Heart right ventricle (tissue), 16 donors: ENCODE data around the gene SOX8. TPM values are rescaled to one million over a fixed set of nuclear protein-coding genes. Genes with fewer than 3 reads are reported as not detected.

Experiments
- ATAC-seq, 8 donors: fragments of 200-7000 bp; cut with Tn5 transposase; one replicate each; pipeline ENCODE4 v1.9.1; 2020; ENCODE audit warnings: mild to moderate bottlenecking in 8 of 8, moderate library complexity in 8 of 8, moderate number of reproducible peaks in 1 of 8
- DNase-seq, 2 donors: peaks; one replicate each; pipeline ENCODE4 v3.0.0-alpha.2; 2020
- H3K27ac ChIP-seq, 10 donors: fragments of 200-600 bp; sonication (generic) in 2 of 10; one replicate each; pipeline versions ENCODE4 v1.5.0 to v1.8.0; 2020 to 2022; ENCODE audit warnings: mild to moderate bottlenecking in 3 of 10
- H3K27me3 ChIP-seq, 7 donors: fragments of 200-600 bp; one replicate each; pipeline ENCODE4 v1.8.0; 2021 to 2022; ENCODE audit warnings: mild to moderate bottlenecking in 2 of 7
- H3K36me3 ChIP-seq, 9 donors: fragments of 200-600 bp; sonication (generic) in 1 of 9; one replicate each; pipeline versions ENCODE4 v1.5.0 to v1.8.0; 2020 to 2022; ENCODE audit warnings: mild to moderate bottlenecking in 2 of 9
- H3K4me1 ChIP-seq, 9 donors: fragments of 200-600 bp; sonication (generic) in 1 of 9; one replicate each; pipeline versions ENCODE4 v1.5.0 to v1.8.0; 2020 to 2022; ENCODE audit warnings: mild to moderate bottlenecking in 4 of 9
- H3K4me3 ChIP-seq, 10 donors: fragments of 200-600 bp; sonication (generic) in 2 of 10; one replicate each; pipeline versions ENCODE4 v1.5.0 to v1.8.0; 2020 to 2022; ENCODE audit warnings: mild to moderate bottlenecking in 7 of 10, moderate library complexity in 2 of 10
- H3K9me3 ChIP-seq, 11 donors: fragments of 200-600 bp in 10 of 11; sonication (generic) in 2 of 11; one replicate each; pipeline versions ENCODE4 v1.5.0 to v1.8.0; 2013 to 2022; ENCODE audit warnings: mild to moderate bottlenecking in 2 of 11, control low read depth in 1 of 11, moderate library complexity in 1 of 11
- WGBS, 2 donors: extraction: QIAGEN DNeasy Blood & Tissue Kit; methylation state at CpG; one replicate each; pipeline ENCODE4 v1.1.7; 2013; ENCODE audit warnings: inconsistent platforms in 1 of 2; 5-methylcytosine and 5-hydroxymethylcytosine counted together
- intact Hi-C, 10 donors: fragments of 100-400 bp; cut with DNase I; formaldehyde crosslinking; loops; one replicate each; pipeline versions ENCODE4 v1.11.1 to v1.14.2; 2022
- polyA plus RNA-seq, 2 donors: library from polyadenylated mRNA; stranded (reverse); fragments of 200-250 nt; gene quantifications; one replicate each; pipeline ENCODE4 v1.2.3, GENCODE V29; 2013
- total RNA-seq, 10 donors: library from RNA; stranded (reverse); fragmentation: NEBNext Ultra II Directional in 3 of 10; extraction: Animal tissue kit (Norgen Biotek cat#: 25700) in 3 of 10; gene quantifications; one replicate each; pipeline versions ENCODE4 v1.2.1 to v1.2.4, GENCODE V29; 2021 to 2023
- TF ChIP-seq, protein P1 (sequence below), 9 donors: fragments of 200-600 bp; sonication (generic) in 2 of 9; IDR thresholded peaks; one replicate each; pipeline versions ENCODE4 v1.5.0 to v1.8.0; 2021 to 2022; ENCODE audit warnings: antibody characterized with exemption in 9 of 9, mild to moderate bottlenecking in 5 of 9, moderate library complexity in 1 of 9
- donor health status: Arrhythmogenic right ventricular cardiomyopathy.
- donor health status: ischemic (EF 13 %, LVEDD 7.1; RV severe dilation, severe dysfunction).
- donor health status: healthy with polysubstance abuse.
- donor health status: DM: no; HTN: yes; CAD: no.
- donor health status: DM: no; HTN: no; CAD: no.
- donor health status: ischemic (EF 25% LVEDD 6.9; RV normal size, moderate dysfunction).
- donor health status: ischemic (EF 25% LVEDD 5.7; RV mildly dilated, moderate dysfunction).
- donor health status: healthy.
- donor health status: DM: yes; HTN: yes; CAD: no.
- donor health status: Ischemic cardiomyopathy.
- donor health status: ischemic (EF 35%, LVEDD 5.7; RV mildly dilated, moderate dysfunction).
- donor health status: nonischemic (EF 11% LVEDD 7.7; RV severe dilation, severe dysfunction).
- donor health status: DM: yes; HTN: yes; CAD: no.
- donor health status: PGD.
- donor health status: ischemic (EF 29% LVEDD 5.4; RV normal size, mild dysfunction).
- donor health status: nonischemic (EF 23%, LVEDD 6.1; RV moderate dilation, normal function).

SOX8 gene
- total and polyA plus RNA-seq, 12 donors: 0.35 to 2.3 (median 1.0) TPM

DNA sequence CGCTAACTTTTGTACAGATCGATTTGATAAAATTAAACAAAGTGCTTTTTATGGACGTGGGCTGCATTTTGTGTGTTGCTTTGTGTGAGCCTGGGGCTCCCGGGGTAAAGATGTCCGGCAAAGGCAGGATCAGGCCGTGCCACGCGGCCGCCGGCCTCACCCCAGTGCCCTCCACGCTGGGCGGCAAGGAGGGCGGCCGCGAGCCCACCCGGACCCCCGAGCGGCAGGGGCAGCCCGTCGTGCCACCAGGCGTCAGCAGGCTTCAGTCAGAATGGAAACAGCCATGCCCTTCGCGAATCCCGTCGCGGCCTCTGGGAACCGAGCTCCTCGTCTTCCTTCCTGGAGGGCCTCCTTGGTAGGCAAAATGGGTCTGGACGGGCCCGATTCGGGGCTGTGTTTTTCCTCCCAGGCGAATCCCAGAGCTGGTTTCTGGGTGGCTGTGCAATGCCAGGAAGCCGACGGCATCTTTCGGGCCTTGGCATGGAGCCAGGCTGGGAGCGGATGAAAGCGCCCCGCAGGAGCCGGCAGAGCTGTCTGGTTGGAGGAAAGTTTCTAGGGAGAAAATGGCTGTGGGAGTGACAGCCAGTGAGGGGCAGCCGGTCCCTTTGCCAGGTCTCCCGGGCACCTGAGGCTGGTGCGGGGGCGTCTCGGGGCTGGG, 5.5 kb downstream of the SOX8 start:
- no peak overlapping the region for H3K27ac ChIP-seq
- intact Hi-C loops: no loop called here
- DNase-seq (no peak), ATAC-seq (no peak)
- H3K4me3 ChIP-seq: no peak overlapping the region
- no peaks in the 10 kb centered on the region for H3K36me3 ChIP-seq
- TF ChIP-seq, protein P1, sequence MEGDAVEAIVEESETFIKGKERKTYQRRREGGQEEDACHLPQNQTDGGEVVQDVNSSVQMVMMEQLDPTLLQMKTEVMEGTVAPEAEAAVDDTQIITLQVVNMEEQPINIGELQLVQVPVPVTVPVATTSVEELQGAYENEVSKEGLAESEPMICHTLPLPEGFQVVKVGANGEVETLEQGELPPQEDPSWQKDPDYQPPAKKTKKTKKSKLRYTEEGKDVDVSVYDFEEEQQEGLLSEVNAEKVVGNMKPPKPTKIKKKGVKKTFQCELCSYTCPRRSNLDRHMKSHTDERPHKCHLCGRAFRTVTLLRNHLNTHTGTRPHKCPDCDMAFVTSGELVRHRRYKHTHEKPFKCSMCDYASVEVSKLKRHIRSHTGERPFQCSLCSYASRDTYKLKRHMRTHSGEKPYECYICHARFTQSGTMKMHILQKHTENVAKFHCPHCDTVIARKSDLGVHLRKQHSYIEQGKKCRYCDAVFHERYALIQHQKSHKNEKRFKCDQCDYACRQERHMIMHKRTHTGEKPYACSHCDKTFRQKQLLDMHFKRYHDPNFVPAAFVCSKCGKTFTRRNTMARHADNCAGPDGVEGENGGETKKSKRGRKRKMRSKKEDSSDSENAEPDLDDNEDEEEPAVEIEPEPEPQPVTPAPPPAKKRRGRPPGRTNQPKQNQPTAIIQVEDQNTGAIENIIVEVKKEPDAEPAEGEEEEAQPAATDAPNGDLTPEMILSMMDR (IDR thresholded peaks at IDR 0.05): no peak
- H3K9me3 ChIP-seq: no peaks in the 10 kb centered on the region
- peaks cover 0 to 13% (median 4%) of the 10 kb centered on the region in 9 donors for H3K4me1 ChIP-seq
- peaks cover 2 to 70% (median 27%) of the 10 kb centered on the region in 7 donors for H3K27me3 ChIP-seq
- 75 to 77% methylated on average over 44 of the region's 44 CpGs for WGBS, 2 donors

DNA sequence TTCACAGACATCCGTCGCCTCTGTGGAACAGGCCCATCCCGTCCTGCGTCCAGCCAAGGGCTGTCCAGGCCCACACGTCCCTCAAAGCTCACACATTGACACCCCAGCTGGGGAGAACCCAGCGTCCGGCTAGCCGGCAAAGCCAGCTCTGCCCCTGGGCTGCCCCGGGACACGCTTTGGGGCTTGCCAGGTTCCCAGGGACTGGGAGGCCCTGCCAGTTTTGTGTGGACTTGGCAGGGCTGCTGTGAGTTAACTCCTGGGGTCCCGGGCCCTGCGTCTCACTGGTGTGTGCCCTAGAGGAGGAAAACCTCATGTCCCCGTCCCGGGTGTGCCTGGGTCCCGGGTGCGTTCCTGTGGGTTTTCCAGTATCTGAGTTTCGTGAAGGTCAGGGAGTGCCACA, 6.3 kb downstream of the SOX8 start:
- TF ChIP-seq, protein P1 (IDR thresholded peaks at IDR 0.05): no peak
- Histone ChIP-seq H3K36me3 (no peaks in the 10 kb centered on the region), H3K4me3 (no peak overlapping the region), H3K27ac (no peak overlapping the region), H3K27me3 (peaks cover 0 to 63% (median 18%) of the 10 kb centered on the region in 7 donors), H3K9me3 (no peaks in the 10 kb centered on the region), H3K4me1 (peaks cover 0 to 8% (median 0%) of the 10 kb centered on the region in 9 donors)
- WGBS, 2 donors: 81 to 86% methylated on average over 17 of the region's 17 CpGs
- intact Hi-C loops: no loop called here
- ATAC-seq: no peak
- DNase-seq: no peak

DNA sequence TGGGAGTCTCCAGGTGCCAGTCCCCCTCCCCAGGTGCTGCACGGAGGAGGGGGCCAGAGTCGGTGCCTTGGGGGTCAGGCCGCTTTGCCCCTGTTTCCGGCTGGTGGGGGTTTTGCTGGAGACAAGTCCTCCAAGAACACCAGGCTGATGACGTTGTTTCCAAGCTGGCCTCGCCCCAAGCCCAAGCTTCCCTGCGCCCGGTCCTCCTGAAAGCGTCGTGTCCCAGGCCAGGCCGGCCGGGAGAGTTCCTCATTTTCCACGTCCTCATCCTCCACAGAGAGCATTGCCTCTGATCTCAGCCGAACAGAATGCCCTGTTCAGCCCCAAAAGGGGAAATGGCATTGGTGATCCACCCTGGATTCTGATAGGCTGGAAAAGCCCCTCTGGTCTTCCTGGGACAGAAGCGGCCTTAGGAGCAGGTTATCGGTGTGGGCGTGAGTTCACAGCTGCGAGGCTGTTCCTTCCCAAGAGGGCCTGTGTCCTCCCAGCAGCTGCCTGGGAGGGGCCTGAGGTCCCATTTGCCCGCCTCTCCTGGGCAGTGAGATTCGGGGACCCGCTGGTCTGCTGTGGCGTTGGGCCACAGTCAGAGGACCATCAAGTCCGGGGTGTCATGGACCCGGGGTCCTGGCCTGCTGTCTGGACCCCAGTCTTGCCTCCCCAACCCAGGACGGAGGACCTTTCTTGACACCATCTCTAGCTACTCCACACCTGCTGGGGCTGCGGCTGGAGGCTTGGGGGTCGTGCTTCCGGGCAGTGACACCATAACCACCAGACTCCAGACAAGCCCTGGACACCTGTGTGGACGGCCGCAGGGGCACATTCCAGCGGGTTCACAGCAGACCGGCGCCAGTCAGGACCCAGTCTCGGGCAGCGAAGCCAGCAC, 7.1 kb downstream of the SOX8 start:
- intact Hi-C loops: no loop called here
- TF ChIP-seq, protein P1 (IDR thresholded peaks at IDR 0.05): no peak
- ATAC-seq: peak in 6 of 8 donors; percentile 14 to 45 (median 20)
- Histone ChIP-seq H3K27me3 (peaks cover 0 to 55% (median 10%) of the 10 kb centered on the region in 7 donors), H3K36me3 (no peaks in the 10 kb centered on the region), H3K27ac (no peak overlapping the region), H3K9me3 (no peaks in the 10 kb centered on the region), H3K4me1 (peaks cover 0 to 8% (median 0%) of the 10 kb centered on the region in 9 donors), H3K4me3 (no peak overlapping the region)
- no peak for DNase-seq
- WGBS, 2 donors: 64 to 66% methylated on average over 35 of the region's 35 CpGs

DNA sequence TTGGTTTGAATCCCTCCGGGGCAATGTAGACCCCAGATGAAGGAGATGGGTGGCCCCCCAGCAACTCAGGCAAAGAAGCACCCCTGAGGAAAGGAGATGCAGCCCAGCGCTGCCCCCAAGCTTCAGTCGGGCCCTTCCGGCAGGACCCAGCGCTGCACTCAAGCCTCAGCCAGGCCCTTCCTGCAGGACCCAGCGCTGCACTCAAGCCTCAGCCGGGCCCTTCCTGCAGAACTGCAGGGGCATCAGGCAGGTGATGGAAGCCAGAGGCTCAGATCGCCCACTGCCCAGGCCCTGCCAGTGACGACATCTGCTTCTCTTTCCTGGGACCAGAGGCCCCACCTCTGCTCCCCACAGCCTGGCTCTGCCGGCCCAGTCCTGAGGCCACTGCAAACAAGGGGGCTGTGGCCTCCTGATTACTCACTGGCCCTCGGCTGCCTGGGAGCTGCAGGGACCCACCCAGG, 7.8 kb downstream of the SOX8 start:
- WGBS, 2 donors: 75 to 79% methylated on average over 11 of the region's 11 CpGs
- TF ChIP-seq, protein P1 (IDR thresholded peaks at IDR 0.05): no peak
- no peak for ATAC-seq

More for the DNA sequence above, 7.8 kb downstream of the SOX8 start:
- Histone ChIP-seq H3K4me1 (peaks cover 0 to 8% (median 0%) of the 10 kb centered on the region in 9 donors), H3K36me3 (no peaks in the 10 kb centered on the region), H3K27me3 (peaks cover 0 to 48% (median 7%) of the 10 kb centered on the region in 7 donors), H3K9me3 (peaks cover 0 to 2% (median under 1%) of the 10 kb centered on the region in 11 donors), H3K27ac (no peak overlapping the region), H3K4me3 (no peak overlapping the region)
- DNase-seq: no peak
- intact Hi-C loops: no loop called here
